Nephron progenitor cell (in vitro differentiated cells): ENCODE data around the gene SLC16A5.

Experiments used
- DNase-seq: peaks from one replicate; pipeline ENCODE4 v3.0.0; 2021
- H3K27ac Mint-ChIP-seq: 2 replicates; pipeline ENCODE4 v1.8.0; 2021; ENCODE audit warnings: mild to moderate bottlenecking, moderate library complexity, mixed read lengths
- H3K27me3 Mint-ChIP-seq: 2 replicates; pipeline ENCODE4 v1.8.0; 2021; ENCODE audit warnings: mild to moderate bottlenecking, low read depth, mixed read lengths; ENCODE audit not compliant: poor library complexity
- H3K36me3 Mint-ChIP-seq: 2 replicates; pipeline ENCODE4 v1.8.0; 2021; ENCODE audit warnings: low read depth, mixed read lengths
- H3K4me1 Mint-ChIP-seq: 2 replicates; pipeline ENCODE4 v1.8.0; 2021; ENCODE audit warnings: mixed read lengths
- H3K4me3 Mint-ChIP-seq: 2 replicates; pipeline ENCODE4 v1.8.0; 2021; ENCODE audit warnings: mild to moderate bottlenecking, moderate library complexity, mixed read lengths
- H3K9me3 Mint-ChIP-seq: 2 replicates; pipeline ENCODE4 v1.8.0; 2021; ENCODE audit warnings: mild to moderate bottlenecking, moderate library complexity, mixed read lengths
- CTCF ChIP-seq: fragments of 200-600 bp; sonication (generic); IDR thresholded peaks from 2 replicates; pipeline ENCODE4 v1.5.0; 2021; ENCODE audit warnings: antibody characterized with exemption

Gene SLC16A5

GRCh38 chr17:75110234-75110937 is 22.6 kb downstream of the SLC16A5 start:
- Mint-ChIP-seq H3K9me3 (no peaks in the 10 kb centered on the region), H3K4me1 (peaks cover 41% of the 10 kb centered on the region), H3K4me3 (peak overlapping the region; percentile 90), H3K27ac (no peak overlapping the region), H3K27me3 (peaks cover 16% of the 10 kb centered on the region), H3K36me3 (peaks cover 21% of the 10 kb centered on the region)
- no peak for TF ChIP-seq CTCF
- DNase-seq, result peak; percentile 27

GRCh38 chr17:75111777-75112335 is 24.1 kb downstream of the SLC16A5 start:
- no peak for DNase-seq
- no peaks in the 10 kb centered on the region for H3K9me3 Mint-ChIP-seq
- H3K36me3 Mint-ChIP-seq, result peaks cover 21% of the 10 kb centered on the region
- H3K4me1 Mint-ChIP-seq, result peaks cover 36% of the 10 kb centered on the region
- peak overlapping the region; percentile 54 for H3K4me3 Mint-ChIP-seq
- H3K27me3 Mint-ChIP-seq, result peaks cover 16% of the 10 kb centered on the region
- H3K27ac Mint-ChIP-seq, result peak overlapping the region; percentile 50
- TF ChIP-seq CTCF, result no peak

DNA sequence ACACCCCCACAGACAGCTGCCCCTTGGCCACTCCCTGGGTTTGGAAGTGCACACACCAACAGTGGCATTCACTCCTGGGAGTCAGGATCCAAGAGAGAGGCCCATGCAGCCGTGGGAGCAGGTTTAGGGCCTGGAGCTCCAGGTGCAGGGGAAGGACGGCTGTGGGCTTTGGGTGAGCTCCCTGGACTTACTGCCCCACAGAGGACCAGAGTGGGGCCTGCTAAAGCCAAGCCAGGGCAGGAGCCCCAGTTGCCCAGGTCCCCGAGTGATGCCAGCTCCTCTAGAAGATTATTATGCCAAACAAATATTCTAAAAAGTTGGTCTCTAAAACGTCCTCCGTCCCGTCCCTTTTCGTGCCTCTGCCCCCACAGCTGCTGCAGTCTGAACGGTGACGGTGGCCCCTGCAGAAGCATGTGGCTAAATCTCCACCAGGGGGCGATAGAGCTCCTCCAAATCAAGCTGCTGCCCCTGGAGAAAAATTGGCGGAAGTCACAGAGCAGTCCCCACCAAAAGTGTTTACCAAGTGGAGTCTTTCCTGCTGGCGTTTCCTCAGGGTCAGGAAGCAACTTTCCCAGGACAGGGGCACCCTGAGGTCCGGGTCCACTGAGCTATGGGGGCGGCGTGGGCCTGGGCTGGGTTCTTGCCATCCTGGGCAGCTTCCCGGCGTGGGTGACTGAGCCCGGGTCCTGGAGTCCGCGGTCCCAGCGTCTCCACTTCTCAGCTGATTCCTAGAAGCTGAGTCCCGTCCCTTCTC is 26.2 kb downstream of the SLC16A5 start:
- Mint-ChIP-seq H3K9me3 (no peaks in the 10 kb centered on the region), H3K27ac (no peak overlapping the region), H3K36me3 (peaks cover 22% of the 10 kb centered on the region), H3K4me3 (peak overlapping the region; percentile 65), H3K27me3 (peaks cover 1% of the 10 kb centered on the region), H3K4me1 (peaks cover 33% of the 10 kb centered on the region)
- peak; percentile 91 for DNase-seq
- peak; percentile 93 for TF ChIP-seq CTCF

DNA sequence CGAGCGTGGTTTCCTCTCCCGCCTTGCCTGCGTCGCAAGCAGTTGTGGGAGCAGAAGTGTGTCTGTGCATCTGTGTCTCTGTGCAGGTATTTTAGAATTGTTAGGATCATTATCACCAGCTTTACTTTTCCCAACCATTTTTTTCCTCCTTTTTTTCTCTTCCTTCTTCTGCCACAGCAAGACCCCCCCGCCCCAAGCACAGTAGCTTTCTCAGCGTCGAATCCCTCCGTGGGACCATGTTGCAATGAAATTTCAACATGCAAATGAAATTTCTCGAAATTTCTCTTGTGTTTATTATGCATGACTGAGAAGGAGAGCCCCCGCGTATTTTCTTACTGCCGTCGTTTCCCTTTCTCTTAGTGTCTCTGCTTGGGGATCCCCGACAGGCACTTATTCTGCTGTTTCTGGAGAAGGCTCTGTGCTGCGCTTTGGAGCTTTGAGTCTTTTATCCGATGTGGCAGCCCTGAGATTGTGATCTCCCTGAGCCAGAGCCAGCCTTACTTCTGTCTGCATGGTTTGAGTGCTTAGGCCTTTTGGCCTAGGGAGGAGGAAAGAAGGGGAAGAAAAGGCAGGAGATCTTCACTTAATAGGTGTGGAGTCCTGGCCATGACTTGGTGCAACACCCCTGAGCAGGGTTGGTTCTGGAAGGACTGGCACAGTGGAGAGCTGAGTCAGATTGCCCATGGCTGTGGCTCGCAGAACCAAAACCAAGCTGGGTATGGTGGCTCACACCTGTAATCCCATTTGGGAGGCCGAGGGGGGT is 27.0 kb downstream of the SLC16A5 start:
- H3K27ac Mint-ChIP-seq, result peak overlapping the region; percentile 65
- no peaks in the 10 kb centered on the region for H3K9me3 Mint-ChIP-seq
- H3K4me3 Mint-ChIP-seq, result peak overlapping the region; percentile 65
- no peak for DNase-seq
- no peak for TF ChIP-seq CTCF
- H3K4me1 Mint-ChIP-seq, result peaks cover 33% of the 10 kb centered on the region
- no peaks in the 10 kb centered on the region for H3K27me3 Mint-ChIP-seq
- peaks cover 26% of the 10 kb centered on the region for H3K36me3 Mint-ChIP-seq

GRCh38 chr17:75115555-75115954 is 27.8 kb downstream of the SLC16A5 start:
- Mint-ChIP-seq H3K36me3 (peaks cover 31% of the 10 kb centered on the region), H3K27ac (no peak overlapping the region), H3K27me3 (no peaks in the 10 kb centered on the region), H3K4me3 (no peak overlapping the region), H3K4me1 (peaks cover 29% of the 10 kb centered on the region), H3K9me3 (no peaks in the 10 kb centered on the region)
- no peak for DNase-seq
- TF ChIP-seq CTCF, result no peak
